H1 (cell line): ENCODE results near the gene CHSY1. TPM values are rescaled to one million over a fixed set of nuclear protein-coding genes. Genes with fewer than 3 reads are reported as not detected.

ENCODE experiments used
- CTCF ChIA-PET: fragments of 300-600 bp; sonication (Branson Sonifier 250); formaldehyde crosslinking; loops from one replicate; lab custom pipeline; 2021; ENCODE audit not compliant: partially characterized antibody; lab: Charles Lee
- POLR2A ChIA-PET: fragments of 300-600 bp; sonication (Branson Sonifier 250); formaldehyde crosslinking; loops from one replicate; lab custom pipeline; 2021; ENCODE audit warnings: inconsistent platforms; ENCODE audit not compliant: partially characterized antibody; lab: Charles Lee
- DNase-seq, 2 experiments: peaks; one replicate each; pipeline versions ENCODE4 v3.0.0 to v3.0.0-alpha.2; 2010 to 2022; ENCODE audit warnings: low spot score in 2 of 2, low read depth in 1 of 2, mixed read lengths in 1 of 2
- FAIRE-seq: peaks from 2 replicates; lab custom pipeline; 2011; peaks lifted over from hg19 to GRCh38; lab: Jason Lieb, UNC
- H2AFZ ChIP-seq: 2 replicates; pipeline ENCODE4 v1.8.1; 2012; ENCODE audit warnings: low read length, inconsistent platforms
- H2AK5ac ChIP-seq: 2 replicates; pipeline ENCODE4 v1.6.1; 2013; ENCODE audit warnings: low read depth, low read length
- H2BK120ac ChIP-seq: replicated peaks from 2 replicates; pipeline ENCODE3; 2013; ENCODE audit warnings: low read depth, low read length, inconsistent platforms
- H2BK12ac ChIP-seq: 2 replicates; pipeline ENCODE4 v1.6.1; 2013; ENCODE audit warnings: low read depth, low read length
- H2BK15ac ChIP-seq: 2 replicates; pipeline ENCODE4 v1.6.1; 2013; ENCODE audit warnings: low read length
- H2BK20ac ChIP-seq: 2 replicates; pipeline ENCODE4 v1.6.1; 2013; ENCODE audit warnings: low read length
- H2BK5ac ChIP-seq: 2 replicates; pipeline ENCODE4 v1.6.1; 2013; ENCODE audit warnings: low read depth, low read length
- H3K14ac ChIP-seq: 2 replicates; pipeline ENCODE4 v1.6.1; 2013; ENCODE audit warnings: inconsistent platforms; ENCODE audit not compliant: insufficient read length
- H3K18ac ChIP-seq: 2 replicates; pipeline ENCODE4 v1.6.1; 2013; ENCODE audit warnings: low read length; ENCODE audit errors: extremely low read depth
- H3K23ac ChIP-seq: 2 replicates; pipeline ENCODE4 v1.6.1; 2013; ENCODE audit warnings: inconsistent platforms; ENCODE audit not compliant: insufficient read length
- H3K23me2 ChIP-seq: 2 replicates; pipeline ENCODE4 v1.6.1; 2013; ENCODE audit warnings: low read depth, low read length
- H3K27ac ChIP-seq: 2 replicates; pipeline ENCODE4 v1.6.1; 2011; ENCODE audit warnings: low read depth, low read length, inconsistent platforms
- H3K27me3 ChIP-seq, 4 experiments: replicated peaks in 1 of 4; 1 replicate in 1 of 4; 2 replicates in 3 of 4; pipeline versions ENCODE4 v1.6.1 to v1.8.1; 2011 to 2013; ENCODE audit warnings: low read length in 3 of 4, mild to moderate bottlenecking in 3 of 4, inconsistent platforms in 2 of 4, mixed read lengths in 2 of 4, moderate library complexity in 1 of 4; ENCODE audit not compliant: control insufficient read depth in 3 of 4, insufficient read depth in 3 of 4; ENCODE audit errors: extremely low read depth in 1 of 4
- H3K36me3 ChIP-seq, 4 experiments: 2 replicates each; pipeline versions ENCODE4 v1.6.1 to v1.8.1; 2011 to 2013; ENCODE audit warnings: mild to moderate bottlenecking in 4 of 4, low read length in 3 of 4, moderate library complexity in 2 of 4, control low read depth in 1 of 4, inconsistent platforms in 1 of 4; ENCODE audit not compliant: insufficient read depth in 4 of 4, control insufficient read depth in 2 of 4
- H3K4ac ChIP-seq: replicated peaks from 2 replicates; pipeline ENCODE3; 2013; ENCODE audit warnings: low read length, low read depth, mixed read lengths, inconsistent platforms; ENCODE audit not compliant: insufficient read length
- H3K4me1 ChIP-seq, 4 experiments: replicated peaks in 1 of 4; 1 replicate in 1 of 4; 2 replicates in 3 of 4; pipeline versions ENCODE4 v1.6.1 to v1.8.1; 2011 to 2013; ENCODE audit warnings: low read length in 3 of 4, inconsistent platforms in 2 of 4, mixed read lengths in 1 of 4; ENCODE audit not compliant: insufficient read depth in 4 of 4, control insufficient read depth in 3 of 4
- H3K4me2 ChIP-seq, 2 experiments: 2 replicates each; pipeline versions ENCODE4 v1.6.1 to v1.8.1; 2011 to 2013; ENCODE audit warnings: low read depth in 2 of 2, low read length in 2 of 2, control low read depth in 1 of 2, inconsistent platforms in 1 of 2, mild to moderate bottlenecking in 1 of 2; ENCODE audit not compliant: insufficient read depth in 1 of 2
- H3K4me3 ChIP-seq, 4 experiments: fragments of 200-600, 300-600 bp in 1 of 4; sonication (generic), shearing (Covaris generic), sonication (Bioruptor Twin) in 1 of 4; 2 replicates each; pipeline versions ENCODE4 v1.5.1 to v1.8.1; 2011 to 2016; ENCODE audit warnings: low read length in 4 of 4, low read depth in 3 of 4, control low read depth in 2 of 4, inconsistent platforms in 2 of 4, mild to moderate bottlenecking in 2 of 4, mixed read lengths in 1 of 4, moderate library complexity in 1 of 4; ENCODE audit not compliant: insufficient read depth in 2 of 4; ENCODE audit errors: extremely low read depth in 1 of 4
- H3K56ac ChIP-seq: replicated peaks from 2 replicates; pipeline ENCODE3; 2013; ENCODE audit warnings: low read depth, mild to moderate bottlenecking, mixed read lengths, low read length, inconsistent platforms; ENCODE audit not compliant: insufficient read length
- H3K79me1 ChIP-seq: 2 replicates; pipeline ENCODE4 v1.6.1; 2013; ENCODE audit warnings: low read depth, low read length, control low read depth
- H3K79me2 ChIP-seq, 2 experiments: 2 replicates each; pipeline versions ENCODE4 v1.6.1 to v1.8.1; 2012 to 2013; ENCODE audit warnings: low read length in 2 of 2, mild to moderate bottlenecking in 2 of 2, inconsistent platforms in 1 of 2; ENCODE audit not compliant: insufficient read depth in 2 of 2, control insufficient read depth in 1 of 2
- H3K9ac ChIP-seq, 4 experiments: replicated peaks in 1 of 4; 1 replicate in 1 of 4; 2 replicates in 3 of 4; pipeline versions ENCODE4 v1.6.1 to v1.8.1; 2011 to 2013; ENCODE audit warnings: low read depth in 3 of 4, low read length in 3 of 4, control low read depth in 2 of 4, mild to moderate bottlenecking in 2 of 4, moderate library complexity in 2 of 4, inconsistent platforms in 1 of 4; ENCODE audit errors: extremely low read depth in 1 of 4
- H3K9me3 ChIP-seq, 2 experiments: 2 replicates each; pipeline versions ENCODE4 v1.6.1 to v1.8.1; 2012 to 2013; ENCODE audit warnings: mild to moderate bottlenecking in 2 of 2, moderate library complexity in 2 of 2, control low read depth in 1 of 2, inconsistent platforms in 1 of 2, low read depth in 1 of 2, low read length in 1 of 2, mixed read lengths in 1 of 2; ENCODE audit not compliant: insufficient read depth in 2 of 2
- H4K20me1 ChIP-seq, 2 experiments: replicated peaks in 1 of 2; 2 replicates each; pipeline versions ENCODE3 to v1.8.1; 2011 to 2013; ENCODE audit warnings: inconsistent platforms in 2 of 2, low read length in 2 of 2, mild to moderate bottlenecking in 1 of 2; ENCODE audit not compliant: insufficient read depth in 2 of 2, control insufficient read depth in 1 of 2
- H4K5ac ChIP-seq: 2 replicates; pipeline ENCODE4 v1.6.1; 2013; ENCODE audit warnings: low read length, low read depth, mixed read lengths, inconsistent platforms; ENCODE audit not compliant: insufficient read length
- H4K8ac ChIP-seq: 2 replicates; pipeline ENCODE4 v1.8.0; 2013; ENCODE audit warnings: mild to moderate bottlenecking, moderate library complexity, low read length, inconsistent platforms; ENCODE audit not compliant: insufficient read depth; ENCODE audit errors: extremely low read depth
- H4K91ac ChIP-seq: replicated peaks from 2 replicates; pipeline ENCODE3; 2013; ENCODE audit warnings: low read length, mixed read lengths, inconsistent platforms; ENCODE audit not compliant: insufficient read length
- BRCA1 ChIP-seq: IDR thresholded peaks from 2 replicates; pipeline ENCODE4 v1.6.1; 2012; ENCODE audit warnings: low read depth, low read length, improper control_type of control experiment
- CTBP2 ChIP-seq: IDR thresholded peaks from 2 replicates; pipeline ENCODE4 v1.7.0; 2011; ENCODE audit warnings: borderline replicate concordance, mild to moderate bottlenecking, moderate library complexity, mixed read lengths, low read length; ENCODE audit not compliant: insufficient read depth, insufficient read length
- CTCF ChIP-seq, 3 experiments: IDR thresholded peaks; 1 replicate in 2 of 3; 2 replicates in 1 of 3; pipeline versions ENCODE4 v1.5.1 to v1.6.1; 2011; ENCODE audit warnings: low read length in 3 of 3, mild to moderate bottlenecking in 3 of 3, inconsistent platforms in 2 of 3, low read depth in 1 of 3, moderate library complexity in 1 of 3; ENCODE audit not compliant: insufficient read depth in 1 of 3; ENCODE audit errors: control extremely low read depth in 1 of 3
- HDAC6 ChIP-seq: IDR thresholded peaks from one replicate; pipeline ENCODE4 v1.7.1; 2012; ENCODE audit warnings: low read depth, mild to moderate bottlenecking, inconsistent platforms, low read length, moderate library complexity
- KDM1A ChIP-seq: fragments of 200-600, 300-600 bp; sonication (generic); IDR thresholded peaks from 2 replicates; pipeline ENCODE4 v1.7.1; 2016; ENCODE audit warnings: mild to moderate bottlenecking, low read length, borderline replicate concordance
- RNF2 ChIP-seq: fragments of 200-900, 300-1000 bp; sonication (generic); IDR thresholded peaks from 2 replicates; pipeline ENCODE4 v1.7.1; 2016; ENCODE audit warnings: borderline replicate concordance, low read depth, mild to moderate bottlenecking, antibody characterized with exemption, low read length; ENCODE audit not compliant: poor library complexity, severe bottlenecking; ENCODE audit errors: missing control alignments
- SP1 ChIP-seq: IDR thresholded peaks from 2 replicates; pipeline ENCODE4 v1.6.1; 2011; ENCODE audit warnings: low read depth, low read length
- SRF ChIP-seq: IDR thresholded peaks from 2 replicates; pipeline ENCODE4 v1.6.1; 2011; ENCODE audit warnings: mild to moderate bottlenecking, low read depth, low read length, moderate library complexity
- TAF1 ChIP-seq: IDR thresholded peaks from 2 replicates; pipeline ENCODE4 v1.6.1; 2011; ENCODE audit warnings: mild to moderate bottlenecking, low read depth, low read length
- TBP ChIP-seq: IDR thresholded peaks from 2 replicates; pipeline ENCODE4 v1.6.1; 2011; ENCODE audit warnings: low read depth, low read length, improper control_type of control experiment
- TEAD4 ChIP-seq: IDR thresholded peaks from 2 replicates; pipeline ENCODE4 v1.6.1; 2012; ENCODE audit warnings: low read depth, low read length, inconsistent platforms, mixed read lengths
- WGBS, 2 experiments: shearing (Covaris generic) in 1 of 2; methylation state at CpG; one replicate each; pipeline versions ENCODE4 v1.1.6 to v1.1.7; 2013 to 2015; ENCODE audit warnings: low lambda C conversion rate in 2 of 2, mixed read lengths in 2 of 2, inconsistent platforms in 1 of 2, low coverage in 1 of 2, missing lambda C conversion rate in 1 of 2; ENCODE audit not compliant: insufficient replicate concordance in 2 of 2, insufficient coverage in 1 of 2, insufficient read length in 1 of 2; ENCODE audit errors: extremely low coverage in 1 of 2, missing lambda C conversion rate in 1 of 2; 5-methylcytosine and 5-hydroxymethylcytosine counted together
- polyA plus RNA-seq, 7 experiments: library from polyadenylated mRNA; depleted of rRNA in 3 of 7; stranded (reverse) in 5 of 7; unstranded in 2 of 7; fragments of >200 nt in 5 of 7; fragments of 200-250 nt in 2 of 7; gene quantifications; 1 replicate in 5 of 7; 2 replicates in 1 of 7; 4 replicates in 1 of 7; pipeline versions ENCODE4 v1.2.1 to v1.2.3, GENCODE V29; 2011 to 2013; ENCODE audit warnings: missing spikeins in 2 of 7, mixed read lengths in 2 of 7
- total RNA-seq: library from RNA; stranded (reverse); fragmentation: NEBNext Ultra II Directional; extraction: Animal tissue kit (Norgen Biotek cat#: 25700); gene quantifications from 2 replicates; pipeline ENCODE4 v1.2.1, GENCODE V29; 2021

CHSY1 gene
- total and polyA plus RNA-seq, 2 of the 8 experiments (the other 6 are each of a cell fraction or from before 2014, with no cell fraction given): 24.9 to 60.7 TPM

DNA sequence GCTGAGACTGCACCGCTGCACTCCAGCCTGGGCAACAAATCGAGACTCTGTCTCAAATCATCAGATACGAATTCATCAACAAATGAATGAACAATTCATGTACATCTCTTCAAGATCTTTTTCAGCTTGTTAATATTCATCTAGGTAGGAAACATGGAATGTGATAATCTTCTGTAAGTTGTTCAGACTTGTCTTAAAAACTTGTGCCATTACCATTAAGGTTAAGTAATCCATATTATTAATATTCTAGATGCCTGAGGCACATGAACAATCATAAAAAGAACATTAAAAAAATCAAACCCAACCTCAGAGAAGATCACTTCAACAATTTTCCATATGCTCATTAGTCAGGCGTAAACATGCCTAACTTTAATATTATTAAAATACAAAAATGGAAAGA lies 36.2 kb downstream of the CHSY1 start:
- Histone ChIP-seq H2BK12ac (no peak overlapping the region), H2BK20ac (no peak overlapping the region), H2AK5ac (no peak overlapping the region), H2BK15ac (no peak overlapping the region), H4K5ac (no peak overlapping the region), H3K9me3 (no peaks in the 10 kb centered on the region), H3K79me2 (peaks cover 9 to 99% of the 10 kb centered on the region in 2 experiments), H3K23me2 (no peaks in the 10 kb centered on the region), H3K4me3 (no peak overlapping the region), H3K4me1 (peaks cover 0 to 5% (median 2%) of the 10 kb centered on the region in 4 experiments; a peak in 3 of 7 replicates), H3K14ac (no peak overlapping the region), H3K4me2 (no peak overlapping the region), H3K18ac (no peak overlapping the region), H2BK120ac (no peak overlapping the region), H3K23ac (no peak overlapping the region), H4K91ac (no peak overlapping the region), H3K9ac (no peak overlapping the region), H4K8ac (no peak overlapping the region), H2BK5ac (no peak overlapping the region), H4K20me1 (peaks cover 17 to 18% of the 10 kb centered on the region in 2 experiments), H3K4ac (no peak overlapping the region), H3K79me1 (peaks cover 4% of the 10 kb centered on the region; the same call in 1 of the 2 replicates), H3K36me3 (no peaks in the 10 kb centered on the region; a peak in 1 of 8 replicates), H3K56ac (no peak overlapping the region), H3K27me3 (no peaks in the 10 kb centered on the region), H2AFZ (no peak overlapping the region), H3K27ac (no peak overlapping the region)
- DNase-seq (no peak), FAIRE-seq (no peak)
- TF ChIP-seq KDM1A (no peak), CTCF (IDR thresholded peaks at IDR 0.05; ENCODE audit: control extremely low read depth in 1 of 3, insufficient read depth in 1 of 3, low read depth in 1 of 3, low read length in 3 of 3) (no peak), TBP (no peak), HDAC6 (no peak), SRF (no peak), SP1 (no peak), BRCA1 (no peak), CTBP2 (no peak), RNF2 (no peak), TAF1 (no peak), TEAD4 (no peak)
- ChIA-PET POLR2A (interaction anchor here (1.1 to 1.4 kb wide), 2 partner anchors 11 to 17 kb away, joined by 3 to 5 read pairs; no protein-coding TSS in a partner anchor), CTCF (interaction anchor here (1.1 to 2.2 kb wide), 6 partner anchors 11 to 207 kb away, joined by 3 to 9 read pairs (median 4); no protein-coding TSS in a partner anchor)
- WGBS, 2 experiments: 95% methylated on average over 4 of the region's 4 CpGs; no CpG with 5 or more reads in 1 of the 2 experiments
